NCI-H510A treated with DMSO at 0.1 percent for 48 hours (cell line): ENCODE results near the gene SRSF3.
"Not testable (repeated sequence)": the region's sequence is repeated elsewhere in the genome, so short reads cannot be mapped to it uniquely, and the experiment has no call there.

ENCODE experiments used
- DNase-seq: peaks from one replicate; lab custom pipeline; 2025; lab: John Stamatoyannopoulos, UW

SRSF3 gene

DNA sequence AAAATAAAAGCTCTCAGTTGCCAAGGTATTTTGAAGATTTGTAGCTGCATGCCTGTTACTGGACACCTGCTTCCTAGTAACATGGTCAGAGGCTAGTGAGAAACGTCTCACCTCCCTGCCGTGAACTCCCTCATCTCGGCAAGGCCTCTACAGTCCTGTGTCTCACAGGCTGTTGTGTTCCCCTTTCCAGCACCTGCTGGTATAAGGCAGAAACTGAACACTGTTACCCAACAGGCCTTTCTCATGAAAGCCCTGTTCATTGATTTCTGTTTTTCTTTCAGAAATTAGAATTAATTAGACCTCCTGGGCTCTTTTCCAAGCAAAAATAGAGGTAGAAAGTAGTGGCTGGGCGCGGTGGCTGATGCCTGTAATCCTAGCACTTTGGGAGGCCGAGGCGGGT, 17.6 kb upstream of the SRSF3 start:
- no peak for DNase-seq

- no peak for DNase-seq
Measured at GRCh38 chr6:36577301-36577700, 16.9 kb upstream of the SRSF3 start.

GRCh38 chr6:36578030-36578429, 16.1 kb upstream of the SRSF3 start:
- DNase-seq = no peak

- no peak for DNase-seq
Measured at GRCh38 chr6:36578431-36578830, 15.7 kb upstream of the SRSF3 start.

- DNase-seq = no peak
Measured at GRCh38 chr6:36580184-36580526, 14.0 kb upstream of the SRSF3 start.

GRCh38 chr6:36581716-36582115, 12.4 kb upstream of the SRSF3 start:
- no peak for DNase-seq

GRCh38 chr6:36586606-36587005, 7.6 kb upstream of the SRSF3 start:
- DNase-seq = no peak

DNA sequence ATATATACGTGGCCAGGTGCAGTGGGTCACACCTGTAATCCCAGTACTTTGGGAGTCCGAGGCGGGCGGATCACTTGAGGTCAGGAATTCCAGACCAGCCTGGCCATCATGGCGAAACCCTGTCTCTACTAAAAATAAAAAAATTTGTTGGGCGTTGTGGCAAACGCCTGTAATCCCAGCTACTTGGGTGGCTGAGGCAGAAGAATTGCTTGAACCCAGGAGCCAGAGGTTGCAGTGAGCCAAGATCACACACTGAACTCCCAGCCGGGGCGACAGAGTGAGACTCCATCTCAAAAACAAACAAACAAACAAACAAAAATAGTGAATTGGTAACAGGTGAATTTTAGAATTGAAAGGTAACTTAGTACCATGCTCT, 5.1 kb upstream of the SRSF3 start:
- DNase-seq = not testable (repeated sequence)

GRCh38 chr6:36590237-36590636, 3.9 kb upstream of the SRSF3 start:
- DNase-seq = no peak

DNA sequence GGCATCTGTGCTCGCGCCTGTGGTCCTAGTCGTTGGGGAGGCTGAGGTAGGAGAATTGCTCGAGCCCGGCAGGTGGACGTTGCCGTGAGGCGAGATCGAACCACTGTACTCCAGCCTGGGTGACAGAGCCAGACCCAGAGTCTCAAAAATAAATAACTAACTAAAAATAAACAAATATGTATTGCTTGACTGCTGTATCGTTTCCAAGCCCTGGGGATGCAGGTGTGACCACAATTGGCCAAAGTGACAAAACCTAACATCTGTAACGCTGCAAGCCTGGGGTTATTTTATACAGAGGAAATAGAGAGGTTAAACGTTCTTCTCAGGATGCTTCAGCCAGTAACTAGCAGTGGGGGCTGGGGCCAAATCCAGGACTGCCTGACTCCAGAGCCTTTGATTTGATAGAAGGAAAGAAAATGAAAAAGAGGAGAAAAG, 1.9 kb upstream of the SRSF3 start:
- no peak for DNase-seq

GRCh38 chr6:36593569-36594028, 563 bp upstream of the SRSF3 start:
- peak; percentile 96 for DNase-seq

- peak; percentile 33 for DNase-seq
Measured at GRCh38 chr6:36594816-36595643, 868 bp downstream of the SRSF3 start.

DNA sequence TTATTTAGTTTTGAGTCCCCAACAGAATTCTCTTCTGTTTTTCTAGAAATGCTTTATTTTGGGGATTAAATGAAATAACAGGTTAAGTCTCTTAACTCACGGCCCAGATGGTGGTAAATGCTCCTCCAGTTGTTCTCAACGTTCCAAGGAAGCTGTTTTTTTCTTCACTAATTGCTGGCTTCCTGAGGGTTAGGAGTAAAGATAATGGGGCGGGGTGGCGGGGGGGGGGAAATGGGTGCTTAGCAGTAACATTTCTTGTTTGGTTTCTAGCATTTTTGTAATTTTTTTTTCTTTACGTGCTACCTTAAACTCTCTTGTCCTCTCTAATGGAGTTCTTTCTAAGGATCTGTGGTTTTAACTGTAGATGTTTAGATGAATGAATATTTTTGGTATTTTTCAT, 2.2 kb downstream of the SRSF3 start:
- no peak for DNase-seq

- DNase-seq = no peak
Measured at GRCh38 chr6:36597775-36598174, 3.6 kb downstream of the SRSF3 start.

DNA sequence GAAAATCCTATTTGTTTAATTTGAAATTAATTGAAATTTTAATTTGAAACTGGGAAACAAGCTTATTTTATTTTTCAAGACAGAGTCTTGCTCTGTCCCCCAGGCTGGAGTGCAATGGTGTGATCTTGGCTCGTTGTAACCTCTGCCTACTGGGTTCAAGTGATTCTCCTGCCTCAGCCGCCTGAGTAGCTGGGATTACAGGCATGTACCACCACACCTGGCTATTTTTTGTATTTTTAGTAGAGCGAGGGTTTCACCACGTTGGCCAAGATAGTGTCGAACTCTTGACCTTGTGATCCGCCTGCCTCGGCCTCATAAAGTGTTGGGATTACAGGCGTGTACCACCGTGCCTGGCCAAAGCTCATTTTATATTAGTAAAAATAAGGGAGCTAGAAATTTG, 4.2 kb downstream of the SRSF3 start:
- DNase-seq = no peak

DNA sequence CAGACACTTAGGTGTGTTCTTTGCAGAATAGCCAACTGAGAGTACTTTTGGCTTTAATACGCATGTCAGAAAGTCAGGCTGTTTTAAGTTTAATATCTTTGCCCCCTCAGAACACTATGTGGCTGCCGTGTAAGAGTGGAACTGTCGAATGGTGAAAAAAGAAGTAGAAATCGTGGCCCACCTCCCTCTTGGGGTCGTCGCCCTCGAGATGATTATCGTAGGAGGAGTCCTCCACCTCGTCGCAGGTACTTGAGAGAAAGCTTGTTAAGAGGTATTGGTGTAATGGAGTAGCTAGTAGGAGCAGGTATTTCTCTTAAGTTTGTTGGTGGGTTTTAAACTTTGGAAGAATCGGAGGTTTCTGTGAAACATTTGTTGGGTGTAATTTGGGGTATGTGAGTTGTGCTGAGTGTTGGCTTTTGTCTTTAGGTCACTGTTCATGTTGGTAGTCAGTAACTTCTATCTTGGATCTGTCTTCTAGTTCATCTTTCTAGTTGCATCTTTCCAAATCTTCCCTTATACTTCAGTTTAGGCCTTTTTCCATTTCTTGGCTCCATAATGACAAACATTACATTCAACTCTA, 4.7 kb downstream of the SRSF3 start:
- no peak for DNase-seq

DNA sequence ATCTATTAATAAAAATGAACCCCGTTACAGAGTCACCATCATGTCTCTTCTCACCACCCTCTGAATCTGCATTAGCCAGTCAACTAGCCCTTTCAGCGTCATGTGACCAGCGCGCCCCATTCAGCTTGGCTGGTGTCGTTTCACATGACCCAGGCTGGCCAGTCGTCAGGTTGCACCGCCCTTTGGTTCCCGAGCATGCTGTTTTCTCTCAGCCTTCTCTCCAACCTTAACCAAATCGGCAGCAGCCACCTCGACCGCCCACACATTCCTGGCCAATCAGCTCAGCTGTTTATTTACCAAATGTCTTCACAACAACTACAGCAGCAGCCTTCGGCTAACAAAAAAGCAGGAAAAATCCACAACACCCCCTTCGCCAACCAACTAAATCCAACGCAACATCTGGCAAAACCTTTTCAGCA, 5.6 kb downstream of the SRSF3 start:
- DNase-seq = no peak

GRCh38 chr6:36600564-36601146, 6.5 kb downstream of the SRSF3 start:
- DNase-seq = no peak

GRCh38 chr6:36601818-36602217, 7.7 kb downstream of the SRSF3 start:
- not testable (repeated sequence) for DNase-seq

DNA sequence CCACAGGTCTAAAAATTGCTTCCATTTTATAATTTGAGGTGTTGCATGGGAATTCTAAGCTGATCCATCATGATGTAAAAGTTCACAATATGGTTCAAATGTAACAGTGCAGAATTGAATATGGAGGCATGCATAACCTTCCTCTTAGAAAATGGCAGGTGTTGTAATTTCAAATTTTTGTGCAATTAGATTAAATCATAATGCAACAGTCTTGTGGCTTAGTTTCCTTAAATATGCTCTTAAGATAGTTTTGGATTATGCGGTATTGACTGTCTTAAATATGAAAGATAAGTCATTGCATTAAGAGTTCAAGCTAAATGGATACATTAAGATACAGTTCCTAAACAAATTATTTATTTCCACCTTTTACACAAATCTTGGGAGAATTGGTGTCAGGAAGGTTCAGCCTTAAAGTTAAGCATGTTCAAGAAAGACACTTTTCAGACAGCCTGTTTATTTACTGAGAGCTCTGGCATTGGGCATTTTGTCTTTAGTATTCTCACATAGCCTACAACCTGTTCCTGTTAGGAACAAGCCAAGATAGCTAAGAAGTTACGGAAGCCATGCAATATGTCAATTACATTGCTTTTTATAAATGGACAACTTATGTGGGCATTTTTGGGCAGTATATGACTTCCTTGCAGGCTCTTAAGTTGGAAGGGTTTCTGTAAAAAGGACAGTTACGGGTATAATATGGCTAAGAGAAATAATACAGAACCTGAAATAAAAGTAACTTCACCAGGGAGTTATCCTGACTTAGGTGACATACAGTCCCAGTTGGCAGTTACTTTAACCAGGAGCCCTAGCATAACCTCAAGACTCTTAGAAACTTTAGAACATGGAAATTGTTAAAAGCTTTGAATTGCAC, 9.3 kb downstream of the SRSF3 start:
- DNase-seq = no peak

DNA sequence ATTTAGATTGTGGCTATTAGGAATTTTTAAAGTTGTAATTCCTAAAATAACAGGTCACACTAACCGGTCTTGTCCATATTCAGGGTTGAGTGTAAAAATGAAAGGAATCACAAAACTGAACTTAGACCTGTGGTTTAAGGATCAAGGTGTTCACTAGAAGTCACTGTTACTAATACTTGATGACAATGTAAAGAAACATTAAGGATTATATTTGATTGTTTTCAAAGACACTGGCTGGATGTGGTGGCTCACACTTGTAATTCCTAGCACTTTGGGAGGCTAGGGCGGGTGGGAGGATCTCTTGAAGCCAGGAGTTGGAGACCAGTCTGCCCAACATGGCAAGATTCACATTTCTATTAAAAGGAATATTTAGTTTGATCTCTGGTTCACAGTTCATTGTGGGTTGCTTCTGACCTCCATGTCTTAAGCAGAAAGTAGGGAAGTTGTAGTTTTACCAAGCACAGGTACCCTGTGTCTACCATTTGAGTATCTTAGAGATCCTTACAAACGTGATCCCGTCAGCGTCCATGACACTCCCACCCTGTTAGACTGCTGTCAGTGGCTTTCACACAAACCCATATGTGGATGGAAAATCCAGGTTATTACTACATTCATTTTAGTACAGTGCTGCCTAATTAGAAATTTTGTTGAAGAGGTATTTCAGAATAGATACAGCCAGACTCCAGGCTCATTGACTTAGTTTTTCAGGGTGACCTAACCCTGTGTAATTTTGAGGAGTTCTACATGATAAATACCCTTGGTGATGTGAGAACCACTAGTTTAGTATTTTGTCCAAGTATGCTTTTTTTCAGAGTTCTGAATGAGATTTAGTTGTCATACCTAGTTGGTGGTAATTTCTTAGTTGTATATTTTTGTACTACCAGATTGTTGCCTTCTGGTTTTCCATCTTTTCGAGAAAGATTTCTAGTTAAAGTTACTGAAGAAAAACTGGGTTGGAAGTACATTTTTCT, 10.2 kb downstream of the SRSF3 start:
- no peak for DNase-seq
